Measurements from ENCODE around the gene RPSA.
A peak's percentile ranks its signal among the peaks of the same experiment; 100 is the strongest.
"Not testable (repeated sequence)": the region's sequence is repeated elsewhere in the genome, so short reads cannot be mapped to it uniquely, and the experiment has no call there.

The RPSA gene

DNA sequence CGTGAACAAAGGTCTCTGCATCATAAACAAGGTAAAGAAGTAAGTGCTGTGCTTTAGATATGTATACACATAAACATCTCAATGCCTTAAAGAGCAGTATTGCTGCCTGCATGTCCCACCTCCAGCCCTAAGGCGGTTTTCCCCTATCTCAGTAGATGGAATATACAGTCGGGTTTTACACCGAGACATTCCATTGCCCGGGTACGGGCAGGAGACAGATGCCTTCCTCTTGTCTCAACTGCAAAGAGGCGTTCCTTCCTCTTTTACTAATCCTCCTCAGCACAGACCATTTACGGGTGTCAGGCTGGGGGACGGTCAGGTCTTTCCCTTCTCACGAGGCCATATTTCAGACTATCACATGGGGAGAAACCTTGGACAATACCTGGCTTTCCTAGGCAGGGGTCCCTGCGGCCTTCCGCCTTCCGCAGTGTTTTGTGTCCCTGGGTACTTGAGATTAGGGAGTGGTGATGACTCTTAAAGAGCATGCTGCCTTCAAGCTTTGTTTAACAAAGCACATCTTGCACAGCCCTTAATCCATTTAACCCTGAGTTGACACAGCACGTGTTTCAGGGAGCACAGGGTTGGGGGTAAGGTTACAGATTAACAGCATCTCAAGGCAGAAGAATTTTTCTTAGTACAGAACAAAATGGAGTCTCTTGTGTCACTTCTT, 12.2 kb downstream of the RPSA start:
- not testable (repeated sequence) for FAIRE-seq; DNase-seq (ENCODE audit: insufficient read length, low spot score)

DNA sequence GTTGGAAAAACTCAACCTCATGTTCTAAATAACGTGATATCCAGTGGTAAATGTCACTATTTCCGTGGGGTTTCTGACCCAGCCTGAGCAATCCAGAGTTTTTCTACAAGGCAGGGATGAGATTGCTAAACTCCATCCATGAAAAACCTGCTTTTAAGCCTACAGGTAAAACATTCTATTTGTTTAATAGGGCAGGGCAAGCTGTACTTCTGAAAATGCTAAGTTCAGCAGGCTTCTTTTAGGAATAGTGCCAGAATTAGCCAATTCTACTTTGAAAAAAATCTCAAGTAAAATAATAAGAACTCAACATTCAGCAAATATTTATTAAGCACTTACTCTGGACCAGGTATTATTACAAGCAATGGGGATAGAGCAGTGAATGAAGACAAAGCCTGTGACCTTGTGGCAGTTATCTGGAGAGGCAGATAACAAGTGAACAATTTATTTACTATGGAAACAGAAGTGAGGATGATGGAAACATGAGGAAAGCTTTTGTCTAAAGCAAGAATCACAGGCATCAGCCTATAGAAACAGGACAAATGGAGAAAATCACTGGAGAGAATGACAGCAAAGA, 13.3 kb downstream of the RPSA start:
- DNase-seq (ENCODE audit: insufficient read length, low spot score) (no peak), FAIRE-seq (no peak)

DNA sequence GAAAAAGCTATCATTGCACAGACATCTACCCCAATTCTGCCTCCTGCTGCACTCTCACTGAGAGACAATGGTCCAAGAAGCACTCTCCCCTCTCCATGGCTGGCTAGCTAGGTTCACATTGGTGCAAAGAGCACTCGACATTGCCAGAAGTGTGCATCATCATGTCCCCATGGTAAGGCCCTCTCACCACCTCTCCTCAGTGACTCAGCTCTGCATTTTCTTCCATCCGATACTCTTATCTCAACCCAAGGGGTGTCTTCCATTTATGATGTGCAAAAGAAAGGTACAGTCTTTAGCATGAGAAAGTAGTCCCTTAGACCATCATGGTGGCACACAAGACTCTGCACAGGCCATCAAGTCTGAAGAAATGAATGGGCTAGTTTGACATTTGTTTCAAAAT, 14.0 kb downstream of the RPSA start:
- DNase-seq (ENCODE audit: insufficient read length, low spot score) (no peak), FAIRE-seq (no peak)

DNA sequence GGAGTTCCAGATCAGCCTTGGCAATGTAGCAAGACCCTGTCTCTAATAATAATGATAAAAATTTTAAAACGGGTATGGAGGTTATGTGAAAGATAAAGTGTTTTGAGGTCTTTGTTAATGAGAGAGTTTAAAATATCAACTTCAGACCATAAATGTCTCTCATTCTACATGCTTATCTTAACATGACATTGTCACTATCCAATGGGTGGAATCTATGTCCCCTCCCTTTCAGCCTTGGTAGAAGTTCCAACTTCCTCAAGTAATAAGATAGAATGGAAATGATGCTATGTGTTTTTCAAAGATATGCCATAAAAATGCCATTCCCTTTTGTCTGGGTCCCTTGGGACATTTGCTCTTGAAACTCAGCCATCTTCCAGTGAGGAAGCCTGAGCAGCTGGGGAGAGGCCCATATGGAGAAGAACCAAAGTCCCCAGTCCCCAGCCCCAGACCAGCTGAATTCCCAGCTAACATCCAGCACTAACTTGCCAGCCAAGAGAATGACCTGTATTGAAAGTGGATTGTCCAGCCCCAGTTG, 17.0 kb downstream of the RPSA start:
- FAIRE-seq = no peak
- no peak for DNase-seq (ENCODE audit: insufficient read length, low spot score)

DNA sequence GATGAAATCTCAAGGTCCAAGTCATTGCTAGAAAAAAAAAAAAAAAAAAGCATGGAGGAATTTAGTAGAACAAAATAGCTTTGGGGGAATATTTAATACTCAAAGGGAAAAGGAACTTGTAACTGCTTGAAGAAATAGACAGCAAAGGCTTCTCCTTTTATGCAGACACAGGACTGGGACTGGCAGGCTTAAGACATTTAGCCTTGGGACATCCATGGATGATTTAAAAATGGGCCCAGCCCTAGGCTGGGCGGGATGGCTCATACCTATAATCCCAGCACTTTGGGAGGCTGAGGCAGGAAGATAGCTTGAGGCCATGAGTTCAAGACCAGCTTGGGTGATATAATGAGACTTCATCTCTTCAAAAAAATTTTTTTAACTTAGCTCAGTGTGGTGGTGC, 19.8 kb downstream of the RPSA start:
- no peak for FAIRE-seq

DNA sequence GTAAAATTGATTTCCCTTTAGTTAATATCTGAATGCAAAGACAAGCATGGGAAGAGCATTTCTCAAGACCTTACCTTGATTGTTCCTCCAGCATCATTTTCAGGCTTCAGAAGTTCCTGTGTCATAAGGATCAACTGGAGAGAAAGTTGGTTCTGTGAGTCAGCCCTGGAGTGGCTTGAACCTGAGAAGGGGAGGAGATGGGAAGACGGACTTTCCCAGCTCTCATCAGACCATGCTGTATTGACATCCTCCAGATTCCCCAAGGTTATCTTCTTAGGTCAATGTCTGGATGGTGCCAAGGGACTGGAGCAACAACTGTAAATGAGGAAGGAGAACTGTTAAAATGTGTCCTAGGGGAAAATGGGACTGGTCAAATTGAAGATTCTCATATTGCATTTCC, 21.0 kb downstream of the RPSA start:
- FAIRE-seq (no peak), DNase-seq (ENCODE audit: insufficient read length, low spot score) (no peak)

More for the DNA sequence above, 19.8 kb downstream of the RPSA start:
- DNase-seq (ENCODE audit: insufficient read length, low spot score) = no peak

DNA sequence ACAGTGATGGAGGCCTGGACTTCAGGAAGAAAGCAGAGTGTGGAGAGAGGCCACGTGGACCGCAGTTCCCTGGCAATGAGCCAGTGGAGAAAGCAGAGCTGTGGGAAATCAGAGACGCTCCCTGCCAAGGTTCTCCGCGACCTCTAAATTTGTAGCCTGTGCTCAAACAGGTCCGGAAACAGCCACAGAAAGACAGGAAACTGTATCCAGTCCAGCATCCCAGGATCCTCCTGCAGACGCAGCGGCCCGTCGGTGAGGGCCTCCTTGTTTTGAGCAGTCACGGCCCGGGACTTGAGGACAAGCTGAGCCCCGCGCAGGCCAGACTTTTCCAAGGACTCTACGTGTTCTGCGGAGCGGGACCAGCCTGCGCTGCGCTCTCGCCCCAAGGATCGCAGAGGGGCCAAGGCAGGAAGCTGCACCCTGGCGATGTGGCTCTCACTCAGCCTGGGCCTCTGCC, 22.3 kb downstream of the RPSA start:
- DNase-seq (ENCODE audit: insufficient read length, low spot score) = no peak
- no peak for FAIRE-seq

DNA sequence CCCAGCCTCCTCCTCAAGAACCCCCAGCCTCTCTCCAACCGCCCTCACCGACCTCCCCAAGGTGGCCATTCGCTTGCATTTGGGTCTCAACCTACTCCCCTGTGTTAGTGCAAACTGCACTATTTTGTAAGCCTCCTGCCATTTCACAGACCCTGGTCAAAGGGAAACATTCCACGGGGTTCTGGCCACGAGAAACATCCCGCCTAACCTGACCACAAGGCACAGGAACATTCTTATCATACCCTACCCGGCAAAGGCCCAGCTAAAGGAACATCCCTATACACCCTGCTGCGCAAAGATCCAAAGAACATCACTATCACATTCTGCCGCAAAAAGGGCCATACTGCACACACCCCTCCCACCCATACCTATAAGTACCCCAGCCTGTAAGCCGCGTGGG, 22.9 kb downstream of the RPSA start:
- DNase-seq (ENCODE audit: insufficient read length, low spot score) (no peak), FAIRE-seq (no peak)

DNA sequence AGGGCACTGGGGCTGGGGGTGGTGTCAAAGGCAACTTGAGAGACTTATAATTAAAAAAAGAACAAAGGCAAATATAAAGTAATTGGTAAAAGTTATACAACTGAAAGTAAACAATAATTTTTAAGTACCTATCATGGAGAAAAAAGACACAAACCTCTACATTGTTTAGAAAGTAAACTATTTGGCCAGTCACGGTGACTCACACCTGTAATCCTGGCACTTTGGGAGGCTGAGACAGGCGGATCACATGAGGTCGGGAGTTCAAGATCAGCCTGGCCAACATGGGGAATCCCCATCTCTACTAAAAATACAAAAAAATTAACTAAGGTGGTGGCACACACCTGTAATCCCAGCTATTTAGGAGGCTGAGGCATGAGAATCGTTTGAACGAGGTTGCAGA, 25.8 kb downstream of the RPSA start:
- FAIRE-seq = no peak

DNA sequence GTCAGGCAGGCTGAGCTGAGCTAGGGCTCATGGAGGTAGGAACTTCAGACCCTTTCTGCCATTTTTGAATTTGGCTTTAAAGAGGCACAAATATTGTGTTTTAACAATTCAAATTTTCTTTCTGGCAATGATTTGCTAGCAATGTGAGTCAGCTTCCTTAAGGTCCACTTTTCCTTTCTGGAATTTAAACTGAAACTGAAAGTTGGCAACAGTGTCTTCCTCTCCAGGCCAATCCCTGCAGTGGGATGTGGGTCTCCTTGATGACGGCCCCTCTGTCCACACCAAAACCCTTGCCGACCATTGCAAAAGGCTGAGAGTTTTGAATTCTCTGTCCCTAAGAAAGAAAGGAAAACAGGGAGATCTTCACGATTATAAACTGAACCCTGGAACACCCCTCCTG, 27.1 kb downstream of the RPSA start:
- FAIRE-seq = no peak
- DNase-seq (ENCODE audit: insufficient read length, low spot score) = no peak

More for the DNA sequence above, 25.8 kb downstream of the RPSA start:
- DNase-seq (ENCODE audit: insufficient read length, low spot score) = no peak

DNA sequence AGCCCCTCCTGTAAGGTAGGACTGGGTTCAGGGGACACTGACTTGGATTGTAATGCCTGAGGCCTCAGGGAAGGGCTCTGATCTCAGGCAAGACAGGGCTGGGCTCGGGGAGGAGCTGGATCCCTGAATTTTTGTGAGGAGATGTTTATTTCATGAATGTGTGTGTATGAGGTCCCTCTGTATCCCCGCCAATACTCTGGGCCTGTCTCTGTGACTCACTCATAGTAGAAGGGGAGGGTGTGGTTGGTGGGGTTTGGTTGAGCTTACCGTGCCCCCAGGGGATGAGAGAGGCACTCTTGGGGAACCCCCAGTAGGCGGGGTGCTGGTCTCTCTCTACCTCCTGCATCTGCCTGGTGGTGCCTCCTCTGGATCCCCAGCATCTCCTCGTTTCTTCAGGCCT, 28.1 kb downstream of the RPSA start:
- DNase-seq (ENCODE audit: insufficient read length, low spot score) (no peak), FAIRE-seq (no peak)

DNA sequence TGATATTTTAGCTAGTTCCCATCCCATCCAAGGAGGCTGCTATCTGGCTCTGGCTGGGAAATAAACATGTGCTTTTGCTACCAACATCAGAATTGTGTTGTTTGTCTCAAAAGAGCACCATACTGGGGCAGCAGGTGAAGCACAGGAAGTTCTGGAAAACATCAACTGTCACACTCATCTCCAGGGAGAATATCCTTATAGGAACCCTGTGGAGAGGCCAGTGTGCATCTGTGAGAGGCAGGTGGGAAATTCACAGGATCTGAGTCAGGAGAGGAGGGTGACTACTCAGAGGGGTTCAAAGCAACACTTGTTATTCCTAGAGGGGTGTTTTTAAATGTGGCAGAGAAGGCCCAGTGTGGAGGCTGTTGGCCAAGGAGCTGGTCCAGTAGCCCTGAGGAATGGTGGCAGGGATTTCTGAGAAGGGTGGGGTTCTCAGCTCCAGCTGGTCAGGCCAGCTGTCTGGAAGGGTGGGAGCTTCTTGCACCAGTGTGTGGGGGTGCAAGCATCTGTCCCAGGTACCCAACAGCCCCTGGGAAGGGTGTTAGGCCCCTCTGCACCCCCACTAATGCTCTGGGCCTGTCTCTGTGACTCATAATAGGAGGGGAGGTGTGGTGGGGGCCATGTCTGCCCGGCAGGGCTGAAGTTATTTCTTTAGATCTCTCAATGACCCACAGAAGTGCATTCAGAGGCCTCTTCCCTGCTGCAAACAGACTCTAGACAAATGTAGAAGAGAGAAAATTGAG, 28.7 kb downstream of the RPSA start:
- no peak for DNase-seq (ENCODE audit: insufficient read length, low spot score)
- no peak for FAIRE-seq

DNA sequence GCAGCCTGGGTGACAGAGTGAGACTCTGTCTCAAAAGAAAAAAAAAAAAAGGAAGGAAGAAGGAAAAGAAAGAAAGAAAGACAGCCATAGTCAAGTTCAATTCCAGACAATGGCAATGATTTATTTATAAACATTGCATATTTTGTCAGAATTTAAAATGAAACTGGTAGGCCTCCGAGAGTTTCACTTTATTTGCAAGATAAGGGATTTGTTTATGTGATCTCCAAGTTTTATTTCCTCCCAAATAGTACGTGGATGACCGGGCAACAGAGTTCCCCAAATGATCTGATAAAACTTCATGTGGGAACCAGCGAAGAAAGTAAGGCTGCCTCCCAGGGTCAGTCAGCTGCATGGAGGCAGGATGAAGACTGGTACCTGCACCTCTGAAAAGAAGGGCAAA, 32.4 kb downstream of the RPSA start:
- FAIRE-seq (no peak), DNase-seq (ENCODE audit: insufficient read length, low spot score) (no peak)

DNA sequence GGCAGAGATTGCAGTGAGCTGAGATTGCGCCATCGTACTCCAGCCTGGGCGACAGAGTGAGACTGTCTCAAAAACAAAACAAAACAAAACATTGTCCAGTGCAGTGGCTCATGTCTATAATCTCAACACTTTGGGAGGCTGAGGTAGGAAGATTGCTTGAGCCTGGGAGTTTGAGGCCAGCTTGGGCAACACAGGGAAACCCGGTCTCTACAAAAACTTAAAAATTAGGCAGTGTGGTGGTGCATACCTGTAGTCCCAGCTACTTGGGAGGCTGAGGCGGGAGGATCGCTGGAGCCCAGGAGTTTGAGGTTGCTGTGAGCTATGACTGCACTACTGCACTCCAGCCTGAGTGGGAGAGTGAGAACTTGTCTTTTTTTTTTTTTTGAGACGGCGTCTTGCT, 33.8 kb downstream of the RPSA start:
- FAIRE-seq (no peak), DNase-seq (ENCODE audit: insufficient read length, low spot score) (no peak)

DNA sequence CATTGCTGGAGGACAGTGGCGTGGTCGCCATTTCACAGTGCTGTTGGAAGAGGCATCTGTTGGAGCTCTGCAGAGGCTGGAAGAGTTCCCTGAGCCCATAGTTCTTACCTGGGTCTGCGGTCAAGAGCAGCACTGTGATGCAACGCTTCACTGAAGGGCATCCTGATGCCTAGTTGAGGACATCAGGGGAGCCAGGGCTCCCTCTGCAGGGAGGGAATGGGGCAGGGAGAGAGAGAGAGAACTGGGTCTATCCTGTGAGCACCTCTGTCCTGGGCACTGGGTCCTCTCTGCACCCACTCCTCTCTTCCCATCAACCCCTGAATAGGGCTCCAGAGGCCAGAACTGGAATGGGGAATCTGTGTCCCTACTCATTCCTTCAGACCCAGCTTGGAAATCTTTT, 37.0 kb downstream of the RPSA start:
- DNase-seq (ENCODE audit: insufficient read length, low spot score) = no peak
- FAIRE-seq = no peak

DNA sequence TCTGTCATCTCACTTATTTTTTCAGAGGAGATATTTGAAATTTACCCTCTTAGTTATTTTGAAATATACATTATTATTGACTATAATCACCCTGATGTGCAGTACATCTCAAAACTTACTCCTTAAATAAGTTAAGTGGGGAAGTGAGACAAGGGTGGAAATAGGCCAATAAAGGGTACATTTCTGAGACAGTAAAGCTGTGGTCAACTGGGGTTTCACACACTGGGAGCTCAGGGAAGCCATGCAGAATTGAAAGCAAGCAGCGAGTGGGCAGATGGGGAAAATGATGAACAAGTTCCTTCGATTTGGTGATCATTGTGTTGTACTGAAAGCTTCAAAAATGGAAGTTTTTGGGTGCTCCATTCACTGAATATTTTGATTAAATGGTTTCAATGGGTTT, 39.4 kb downstream of the RPSA start:
- DNase-seq (ENCODE audit: insufficient read length, low spot score) (no peak), FAIRE-seq (no peak)

DNA sequence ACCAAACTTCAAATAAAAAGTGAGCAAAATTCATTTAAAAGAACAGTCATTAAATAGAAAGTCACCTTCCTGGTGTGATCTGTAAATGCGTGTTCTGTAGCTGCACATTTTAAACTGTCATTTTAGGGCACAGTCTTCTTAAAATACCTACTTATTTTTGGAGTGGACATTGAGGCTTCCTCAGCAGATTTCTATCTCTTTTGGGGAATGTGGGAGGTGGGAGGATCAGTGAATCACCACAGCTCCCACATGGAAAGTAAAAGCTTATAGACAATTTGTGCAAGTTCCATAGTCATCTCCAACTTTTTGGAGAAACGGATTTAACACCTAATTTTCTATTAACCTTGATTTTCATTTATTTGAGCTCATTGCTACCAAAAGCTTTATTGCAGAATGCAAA, 39.9 kb downstream of the RPSA start:
- no peak for DNase-seq (ENCODE audit: insufficient read length, low spot score)
- no peak for FAIRE-seq

DNA sequence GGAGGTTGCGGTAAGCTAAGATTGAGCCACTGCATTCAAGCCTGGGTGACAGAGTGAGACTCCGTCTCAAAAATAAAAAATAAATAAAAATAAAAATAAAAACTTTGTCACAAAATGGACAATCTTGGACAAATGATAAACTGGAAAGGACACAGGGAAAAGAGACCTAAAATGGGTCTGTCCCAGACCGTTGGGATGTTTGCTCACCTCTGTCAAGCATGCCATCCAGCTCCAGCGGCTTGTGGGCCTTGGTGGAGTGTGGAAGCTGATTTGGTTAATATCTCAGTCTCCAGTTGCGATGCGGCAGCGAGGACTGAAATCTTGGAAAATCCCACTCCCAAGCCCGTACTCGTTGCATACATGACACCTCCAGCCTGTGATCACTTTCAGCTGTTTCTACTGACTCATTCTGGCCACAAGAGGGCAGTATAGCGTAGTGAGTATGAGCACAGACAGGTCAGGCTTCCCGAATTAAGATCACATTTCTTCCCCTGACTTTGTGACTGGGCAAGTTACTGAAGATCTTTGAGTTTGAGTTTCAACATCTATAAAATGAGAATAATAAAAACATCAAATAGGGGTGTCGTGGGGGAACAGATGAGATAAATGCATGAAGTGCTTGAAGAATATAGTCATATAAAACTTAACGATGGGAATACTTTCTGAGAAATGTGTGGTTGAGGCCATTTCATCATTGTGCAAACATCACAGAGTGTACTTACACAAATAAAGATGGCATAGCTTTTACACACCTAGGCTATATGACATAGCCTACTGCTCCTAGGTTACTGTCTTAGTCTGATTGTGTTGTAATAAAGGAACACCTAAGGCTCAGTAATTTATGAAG, 41.3 kb downstream of the RPSA start:
- peak; percentile 33 for FAIRE-seq

DNA sequence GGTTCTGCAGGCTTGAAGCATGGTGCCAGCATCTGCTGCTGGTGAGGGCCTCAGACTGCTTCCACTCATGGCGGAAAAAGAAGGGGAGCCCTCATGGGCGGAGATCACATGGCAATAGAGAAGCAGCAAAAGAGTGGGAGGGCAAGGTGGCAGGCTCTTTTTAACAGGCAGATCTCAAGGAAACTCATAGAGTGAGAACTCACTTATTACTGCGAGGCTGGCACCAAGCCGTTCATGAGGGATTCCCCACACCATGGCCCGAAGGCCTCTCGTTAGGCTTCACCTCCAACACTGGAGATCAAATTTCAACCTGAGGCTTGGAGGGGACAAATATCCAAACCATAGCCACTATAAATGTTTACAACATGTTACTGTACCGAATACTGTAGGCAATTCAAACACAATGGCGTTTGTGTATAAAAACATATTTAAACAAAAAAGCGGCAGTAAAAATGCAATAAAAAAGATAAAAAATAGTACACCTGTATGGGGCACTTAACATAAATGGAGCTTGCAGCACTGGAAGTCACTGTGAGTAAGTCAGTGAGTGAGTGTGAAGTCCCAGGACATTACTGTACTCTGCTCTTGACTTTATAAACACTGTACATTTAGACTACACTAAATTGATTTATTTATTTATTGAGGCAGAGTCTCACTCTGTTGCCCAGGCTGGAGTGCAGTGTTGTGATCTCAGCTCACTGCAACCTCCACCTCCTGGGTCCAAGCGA, 42.1 kb downstream of the RPSA start:
- no peak for FAIRE-seq

More for the DNA sequence above, 41.3 kb downstream of the RPSA start:
- peak; percentile 80 for DNase-seq (ENCODE audit: insufficient read length, low spot score)

DNA sequence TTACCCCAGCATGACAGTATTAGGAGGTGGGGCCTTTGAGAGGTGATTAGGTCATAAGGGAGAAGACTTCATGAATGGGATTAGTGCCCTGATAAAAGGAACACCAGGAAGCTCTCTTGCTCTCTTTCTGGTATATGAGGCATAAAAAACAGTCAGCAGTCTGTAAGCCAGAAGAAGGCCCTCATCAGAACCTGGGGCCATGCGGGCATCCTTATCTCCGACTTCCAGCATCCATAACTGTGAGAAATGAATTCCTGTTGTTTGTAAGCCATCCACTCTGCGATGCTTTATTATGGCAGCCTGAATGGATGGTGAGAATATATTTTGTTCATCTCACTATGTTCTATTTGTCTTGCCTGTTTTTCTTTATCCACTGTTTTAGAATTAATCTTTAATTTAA, 43.3 kb downstream of the RPSA start:
- FAIRE-seq (no peak), DNase-seq (ENCODE audit: insufficient read length, low spot score) (no peak)

More for the DNA sequence above, 42.1 kb downstream of the RPSA start:
- DNase-seq (ENCODE audit: insufficient read length, low spot score) = no peak
